ENCODE measurements around the gene HAPLN3.
A peak's percentile ranks its signal among the peaks of the same experiment; 100 is the strongest.
"Not testable (repeated sequence)": the region's sequence is repeated elsewhere in the genome, so short reads cannot be mapped to it uniquely, and the experiment has no call there.

HAPLN3 gene

DNA sequence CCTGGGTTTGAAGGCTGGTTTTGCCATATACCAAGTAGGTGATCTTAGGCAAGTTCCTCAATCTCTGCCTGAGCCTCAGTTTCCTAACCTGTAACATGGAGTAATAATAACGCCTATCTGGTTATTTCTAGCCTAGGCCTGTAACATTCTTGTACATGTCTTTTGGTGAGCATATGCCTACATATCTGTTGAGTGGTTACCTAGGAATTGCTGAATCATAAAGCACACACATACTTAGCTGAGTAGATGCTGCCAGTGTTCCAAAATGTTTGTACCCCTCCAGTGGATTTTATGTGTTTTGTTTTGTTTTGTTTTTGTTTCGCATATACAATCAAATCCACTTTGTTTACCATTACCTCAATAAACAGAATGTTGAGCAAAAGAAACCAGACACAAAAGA is 35.2 kb upstream of the HAPLN3 start:
- H3K36me3 ChIP-seq (ENCODE audit: control insufficient read depth in 2 of 2, insufficient read depth in 1 of 2, low read length in 2 of 2) = no peaks in the 10 kb centered on the region
- POLR2A ChIA-PET = no interaction called here
- no peaks in the 10 kb centered on the region; the same call in 1 of the 2 replicates for H3K4me1 ChIP-seq (ENCODE audit: control insufficient read depth, insufficient read depth, low read length)
- H3K9me3 ChIP-seq (ENCODE audit: control insufficient read depth, insufficient read depth, low read depth, low read length) = no peaks in the 10 kb centered on the region
- TF ChIP-seq YY1 (tag by site-specific recombination; IDR thresholded peaks at IDR 0.05) (no peak), ZBTB20 (tag by site-specific recombination; IDR thresholded peaks at IDR 0.05) (no peak)
- TF ChIP-seq, protein P1, sequence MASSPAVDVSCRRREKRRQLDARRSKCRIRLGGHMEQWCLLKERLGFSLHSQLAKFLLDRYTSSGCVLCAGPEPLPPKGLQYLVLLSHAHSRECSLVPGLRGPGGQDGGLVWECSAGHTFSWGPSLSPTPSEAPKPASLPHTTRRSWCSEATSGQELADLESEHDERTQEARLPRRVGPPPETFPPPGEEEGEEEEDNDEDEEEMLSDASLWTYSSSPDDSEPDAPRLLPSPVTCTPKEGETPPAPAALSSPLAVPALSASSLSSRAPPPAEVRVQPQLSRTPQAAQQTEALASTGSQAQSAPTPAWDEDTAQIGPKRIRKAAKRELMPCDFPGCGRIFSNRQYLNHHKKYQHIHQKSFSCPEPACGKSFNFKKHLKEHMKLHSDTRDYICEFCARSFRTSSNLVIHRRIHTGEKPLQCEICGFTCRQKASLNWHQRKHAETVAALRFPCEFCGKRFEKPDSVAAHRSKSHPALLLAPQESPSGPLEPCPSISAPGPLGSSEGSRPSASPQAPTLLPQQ (tag by site-specific recombination; IDR thresholded peaks at IDR 0.05) = no peak
- CTCF ChIA-PET = interaction anchor here (0.6 kb wide), 1 partner anchor 143 kb away, joined by 3 read pairs; no protein-coding TSS in a partner anchor
- H3K27ac ChIP-seq (ENCODE audit: extremely low read depth, low read depth, low read length) = no peak overlapping the region
- H3K4me3 ChIP-seq (ENCODE audit: low read depth, low read length) = no peak overlapping the region

DNA sequence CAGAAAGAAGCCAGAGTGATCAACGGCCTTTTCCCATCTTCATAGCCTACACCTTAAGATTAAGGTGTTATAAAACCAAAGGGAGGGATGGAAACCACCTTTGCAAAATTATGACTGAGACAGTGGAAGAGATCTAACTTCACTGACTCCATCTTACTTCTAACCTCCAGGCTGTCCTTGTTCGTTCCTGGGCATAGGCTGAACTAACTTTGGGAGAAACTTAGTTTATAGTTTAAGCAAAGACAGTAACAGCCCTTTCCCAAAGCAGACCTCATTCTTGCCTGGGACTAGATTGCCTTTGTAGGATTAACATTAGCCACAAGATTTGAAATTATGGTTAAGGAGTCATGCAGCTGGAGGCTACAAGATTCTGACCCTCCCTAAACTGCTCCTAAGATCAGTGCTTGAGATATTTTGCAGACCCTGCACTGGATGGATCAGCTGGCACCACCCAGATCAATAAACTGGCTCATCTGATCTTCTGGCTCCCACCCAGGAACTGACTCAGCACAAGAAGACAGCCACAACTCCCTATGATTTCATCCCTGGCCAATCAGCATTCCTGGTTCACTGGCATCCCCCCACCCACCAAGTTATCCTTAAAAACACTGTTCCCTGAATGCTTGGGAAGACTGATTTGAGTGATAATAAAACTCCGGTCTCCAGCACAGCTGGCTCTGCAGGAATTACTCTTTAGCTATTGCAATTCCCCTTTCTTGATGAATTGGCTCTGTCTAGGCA is 34.2 kb upstream of the HAPLN3 start:
- H3K4me1 ChIP-seq (ENCODE audit: control insufficient read depth, insufficient read depth, low read length); POLR2A ChIA-PET; H3K27ac ChIP-seq (ENCODE audit: extremely low read depth, low read depth, low read length); H3K9me3 ChIP-seq (ENCODE audit: control insufficient read depth, insufficient read depth, low read depth, low read length); H3K36me3 ChIP-seq (ENCODE audit: control insufficient read depth in 2 of 2, insufficient read depth in 1 of 2, low read length in 2 of 2); H3K4me3 ChIP-seq (ENCODE audit: low read depth, low read length): not testable (repeated sequence)
- peak; percentile 82 for TF ChIP-seq ZNF350 (tag by site-specific recombination; IDR thresholded peaks at IDR 0.05)
- CTCF ChIA-PET = interaction anchor here (2.3 kb wide), 1 partner anchor 25 kb away, joined by 6 read pairs; no protein-coding TSS in a partner anchor

DNA sequence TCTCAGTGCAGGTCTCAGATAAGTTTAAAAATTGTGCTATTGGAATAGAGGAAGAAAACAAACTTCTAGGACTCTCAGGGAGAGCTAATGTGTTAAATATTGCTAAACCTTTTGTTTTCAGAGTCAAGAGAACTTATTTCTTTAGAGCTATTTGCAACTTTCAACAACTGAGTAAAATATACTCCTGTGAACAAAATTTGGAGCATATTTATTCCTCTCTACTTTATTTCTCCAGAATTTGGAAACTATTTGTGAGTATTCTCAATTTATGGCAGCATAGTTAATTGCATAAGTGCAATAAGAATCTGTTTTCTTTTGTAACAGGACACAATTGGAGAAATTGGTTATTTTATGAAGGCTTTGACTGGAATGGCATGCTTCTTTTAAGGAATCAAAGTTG is 32.8 kb upstream of the HAPLN3 start:
- CTCF ChIA-PET = interaction anchor here (2.3 kb wide), 1 partner anchor 23 kb away, joined by 6 read pairs; no protein-coding TSS in a partner anchor

DNA sequence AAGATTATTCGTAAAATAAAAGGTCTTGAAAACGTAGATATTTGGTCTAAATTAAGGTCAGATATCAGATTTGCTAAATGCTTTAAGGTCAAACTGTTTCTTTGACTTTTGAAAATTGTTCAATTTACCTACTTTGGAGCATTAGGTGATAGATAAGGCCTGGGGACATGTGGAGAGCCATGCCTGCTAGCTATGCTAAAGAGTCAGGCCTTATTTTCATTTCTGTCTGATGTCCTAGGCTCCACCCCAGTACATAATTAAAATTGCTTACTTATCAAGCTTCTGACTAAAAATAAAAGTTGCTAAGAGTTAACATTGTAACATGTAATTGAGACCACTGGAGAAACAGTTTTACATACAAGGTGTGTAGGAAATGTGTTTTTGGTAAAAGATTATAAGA is 30.3 kb upstream of the HAPLN3 start:
- not testable (repeated sequence) for H3K9me3 ChIP-seq (ENCODE audit: control insufficient read depth, insufficient read depth, low read depth, low read length); H3K27ac ChIP-seq (ENCODE audit: extremely low read depth, low read depth, low read length); H3K4me1 ChIP-seq (ENCODE audit: control insufficient read depth, insufficient read depth, low read length); H3K4me3 ChIP-seq (ENCODE audit: low read depth, low read length); H3K36me3 ChIP-seq (ENCODE audit: control insufficient read depth in 2 of 2, insufficient read depth in 1 of 2, low read length in 2 of 2)
- CTCF ChIA-PET = interaction anchor here (0.6 to 3.2 kb wide), 4 partner anchors 20 to 408 kb away, joined by 3 to 12 read pairs (median 4); no protein-coding TSS in a partner anchor
- POLR2A ChIA-PET = interaction anchor here (1.5 kb wide), 1 partner anchor 12 kb away, joined by 6 read pairs; the partner anchor contains the start of gene MFGE8

More for the DNA sequence above, 32.8 kb upstream of the HAPLN3 start:
- TF ChIP-seq SETDB1 (IDR thresholded peaks at IDR 0.05; ENCODE audit: insufficient read length, low read length) = peak; percentile 95
- H3K4me1 ChIP-seq (ENCODE audit: control insufficient read depth, insufficient read depth, low read length); H3K4me3 ChIP-seq (ENCODE audit: low read depth, low read length); H3K36me3 ChIP-seq (ENCODE audit: control insufficient read depth in 2 of 2, insufficient read depth in 1 of 2, low read length in 2 of 2); H3K9me3 ChIP-seq (ENCODE audit: control insufficient read depth, insufficient read depth, low read depth, low read length); POLR2A ChIA-PET; H3K27ac ChIP-seq (ENCODE audit: extremely low read depth, low read depth, low read length): not testable (repeated sequence)

- H3K4me1 ChIP-seq (ENCODE audit: control insufficient read depth, insufficient read depth, low read length); H3K36me3 ChIP-seq (ENCODE audit: control insufficient read depth in 2 of 2, insufficient read depth in 1 of 2, low read length in 2 of 2); H3K4me3 ChIP-seq (ENCODE audit: low read depth, low read length); H3K9me3 ChIP-seq (ENCODE audit: control insufficient read depth, insufficient read depth, low read depth, low read length); H3K27ac ChIP-seq (ENCODE audit: extremely low read depth, low read depth, low read length): not testable (repeated sequence)
- ChIA-PET CTCF (interaction anchor here (1.0 to 1.3 kb wide), 2 partner anchors 96 to 286 kb away, joined by 3 to 4 read pairs; no protein-coding TSS in a partner anchor), POLR2A (interaction anchor here (0.7 kb wide), 1 partner anchor 117 kb away, joined by 3 read pairs; no protein-coding TSS in a partner anchor)
- TF ChIP-seq, protein P2, sequence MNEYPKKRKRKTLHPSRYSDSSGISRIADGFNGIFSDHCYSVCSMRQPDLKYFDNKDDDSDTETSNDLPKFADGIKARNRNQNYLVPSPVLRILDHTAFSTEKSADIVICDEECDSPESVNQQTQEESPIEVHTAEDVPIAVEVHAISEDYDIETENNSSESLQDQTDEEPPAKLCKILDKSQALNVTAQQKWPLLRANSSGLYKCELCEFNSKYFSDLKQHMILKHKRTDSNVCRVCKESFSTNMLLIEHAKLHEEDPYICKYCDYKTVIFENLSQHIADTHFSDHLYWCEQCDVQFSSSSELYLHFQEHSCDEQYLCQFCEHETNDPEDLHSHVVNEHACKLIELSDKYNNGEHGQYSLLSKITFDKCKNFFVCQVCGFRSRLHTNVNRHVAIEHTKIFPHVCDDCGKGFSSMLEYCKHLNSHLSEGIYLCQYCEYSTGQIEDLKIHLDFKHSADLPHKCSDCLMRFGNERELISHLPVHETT (tag by site-specific recombination; IDR thresholded peaks at IDR 0.05) = 0 out of 2 replicates have a peak, but pooled peaks have one; percentile 49
- 0 out of 2 replicates have a peak, but pooled peaks have one; percentile 4 for TF ChIP-seq ZNF629 (tag by site-specific recombination; IDR thresholded peaks at IDR 0.05)
- TF ChIP-seq ZIC2 (tag by site-specific recombination; IDR thresholded peaks at IDR 0.05) = peak; percentile 73
- TF ChIP-seq, protein P3, sequence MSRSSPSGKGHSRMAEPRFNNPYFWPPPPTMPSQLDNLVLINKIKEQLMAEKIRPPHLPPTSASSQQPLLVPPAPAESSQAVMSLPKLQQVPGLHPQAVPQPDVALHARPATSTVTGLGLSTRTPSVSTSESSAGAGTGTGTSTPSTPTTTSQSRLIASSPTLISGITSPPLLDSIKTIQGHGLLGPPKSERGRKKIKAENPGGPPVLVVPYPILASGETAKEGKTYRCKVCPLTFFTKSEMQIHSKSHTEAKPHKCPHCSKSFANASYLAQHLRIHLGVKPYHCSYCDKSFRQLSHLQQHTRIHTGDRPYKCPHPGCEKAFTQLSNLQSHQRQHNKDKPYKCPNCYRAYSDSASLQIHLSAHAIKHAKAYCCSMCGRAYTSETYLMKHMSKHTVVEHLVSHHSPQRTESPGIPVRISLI (tag by site-specific recombination; IDR thresholded peaks at IDR 0.05) = peak; percentile 92
- TF ChIP-seq ZEB2 (tag by site-specific recombination; IDR thresholded peaks at IDR 0.05) = 0 out of 2 replicates have a peak, but pooled peaks have one; percentile 6
Observed at GRCh38 chr15:88920892-88921435, 25.6 kb upstream of the HAPLN3 start.
